GM12875 (cell line): ENCODE results near the gene GAMT.

Experiments used
- H3K4me3 ChIP-seq: one replicate; pipeline ENCODE4 v1.5.1; 2011; ENCODE audit warnings: low read depth, low read length, control low read depth
- TF ChIP-seq, protein P1 (sequence below): IDR thresholded peaks from 2 replicates; pipeline ENCODE4 v1.5.1; 2011; ENCODE audit warnings: low read depth, mild to moderate bottlenecking, control low read depth, inconsistent platforms, low read length, moderate library complexity, borderline replicate concordance; ENCODE audit not compliant: insufficient read depth

The GAMT gene

DNA sequence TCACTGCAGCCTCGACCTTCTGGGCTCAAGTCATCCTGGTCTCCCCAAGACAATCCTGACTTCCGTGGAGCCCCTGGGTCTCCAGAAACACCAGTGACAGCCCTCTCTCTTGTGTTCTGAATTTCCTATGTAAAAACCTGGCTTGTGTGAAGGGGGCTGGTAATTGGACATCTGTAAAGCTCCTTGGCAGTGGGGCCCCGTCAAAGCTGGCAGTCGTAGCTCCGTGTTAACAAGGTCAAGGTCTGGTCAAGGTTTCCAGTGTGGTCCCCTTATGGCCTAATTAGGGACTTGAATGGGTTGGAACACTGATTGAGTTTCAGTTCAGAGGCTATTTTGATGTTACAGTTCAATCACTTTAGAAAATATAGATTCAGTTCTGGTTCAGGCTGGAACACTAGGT, 50.5 kb downstream of the GAMT start:
- no peak overlapping the region for H3K4me3 ChIP-seq
- TF ChIP-seq, protein P1, sequence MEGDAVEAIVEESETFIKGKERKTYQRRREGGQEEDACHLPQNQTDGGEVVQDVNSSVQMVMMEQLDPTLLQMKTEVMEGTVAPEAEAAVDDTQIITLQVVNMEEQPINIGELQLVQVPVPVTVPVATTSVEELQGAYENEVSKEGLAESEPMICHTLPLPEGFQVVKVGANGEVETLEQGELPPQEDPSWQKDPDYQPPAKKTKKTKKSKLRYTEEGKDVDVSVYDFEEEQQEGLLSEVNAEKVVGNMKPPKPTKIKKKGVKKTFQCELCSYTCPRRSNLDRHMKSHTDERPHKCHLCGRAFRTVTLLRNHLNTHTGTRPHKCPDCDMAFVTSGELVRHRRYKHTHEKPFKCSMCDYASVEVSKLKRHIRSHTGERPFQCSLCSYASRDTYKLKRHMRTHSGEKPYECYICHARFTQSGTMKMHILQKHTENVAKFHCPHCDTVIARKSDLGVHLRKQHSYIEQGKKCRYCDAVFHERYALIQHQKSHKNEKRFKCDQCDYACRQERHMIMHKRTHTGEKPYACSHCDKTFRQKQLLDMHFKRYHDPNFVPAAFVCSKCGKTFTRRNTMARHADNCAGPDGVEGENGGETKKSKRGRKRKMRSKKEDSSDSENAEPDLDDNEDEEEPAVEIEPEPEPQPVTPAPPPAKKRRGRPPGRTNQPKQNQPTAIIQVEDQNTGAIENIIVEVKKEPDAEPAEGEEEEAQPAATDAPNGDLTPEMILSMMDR: no peak

DNA sequence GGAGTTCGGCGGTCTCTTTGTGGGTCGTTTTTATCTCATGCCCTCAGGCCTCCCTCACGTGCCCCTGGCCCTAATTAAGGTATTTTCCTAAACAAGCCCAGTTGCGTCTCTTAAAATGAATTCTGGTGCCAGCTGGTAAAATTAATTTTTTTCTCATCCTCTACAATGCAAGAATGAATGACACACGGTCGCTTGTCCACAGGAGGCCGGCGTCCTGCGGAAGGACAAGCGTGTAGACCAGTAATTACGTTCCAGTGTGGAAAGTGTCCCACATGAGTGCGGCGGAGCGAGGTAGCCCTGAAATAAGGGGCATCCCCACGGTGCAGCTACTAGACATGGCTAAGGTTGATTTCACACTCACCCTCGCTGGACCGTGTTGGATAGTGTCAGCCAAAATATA, 52.1 kb downstream of the GAMT start:
- TF ChIP-seq, protein P1: no peak
- H3K4me3 ChIP-seq: no peak overlapping the region
